HepG2 (cell line): ENCODE results near the gene ADAMTS15. TPM values are rescaled to one million over a fixed set of nuclear protein-coding genes. Genes with fewer than 3 reads are reported as not detected.

ENCODE experiments used
- ATAC-seq: fragments of 200-7000 bp; cut with Tn5 transposase; 3 replicates; pipeline ENCODE4 v1.9.1; 2020; ENCODE audit warnings: mild to moderate bottlenecking, moderate library complexity
- BruUV-seq: library from RNA; stranded (reverse); fragments of 400-500 nt; replicated peaks from 2 replicates; lab custom pipeline; 2021; lab: Mats Ljungman, UMichigan
- CTCF ChIA-PET: fragments of 300-600 bp; formaldehyde crosslinking; extraction: SDS; loops from one replicate; lab custom pipeline; 2021; ENCODE audit warnings: low total read pairs, inconsistent platforms, low intra/inter-chr PET ratio; lab: Yijun Ruan, JAX
- POLR2A ChIA-PET: fragments of 350-600 bp; sonication (Branson Sonifier 250); formaldehyde crosslinking; loops from one replicate; lab custom pipeline; 2020; ENCODE audit warnings: antibody characterized with exemption, inconsistent platforms; lab: Yijun Ruan, JAX
- DNase-seq: peaks from one replicate; pipeline ENCODE4 v3.0.0-alpha.2; 2015; ENCODE audit warnings: low spot score
- FAIRE-seq: peaks from 3 replicates; lab custom pipeline; 2011; peaks lifted over from hg19 to GRCh38; lab: Jason Lieb, UNC
- H2AFZ ChIP-seq: one replicate; pipeline ENCODE4 v1.6.1; 2011; ENCODE audit warnings: low read length, inconsistent platforms
- H3K27ac ChIP-seq: fragments of 300-600 bp; 3 replicates; pipeline ENCODE4 v1.8.0; 2011; ENCODE audit warnings: mixed run types, mild to moderate bottlenecking, mixed read lengths, low read length, inconsistent platforms; ENCODE audit not compliant: insufficient read depth; ENCODE audit errors: extremely low read length
- H3K27me3 ChIP-seq, 2 experiments: fragments of 200-600 bp in 1 of 2; 2 replicates in 1 of 2; 3 replicates in 1 of 2; pipeline versions ENCODE4 v1.6.0 to v1.8.0; 2011; ENCODE audit warnings: low read length in 2 of 2, mild to moderate bottlenecking in 2 of 2, moderate library complexity in 2 of 2, inconsistent platforms in 1 of 2; ENCODE audit not compliant: insufficient read depth in 2 of 2, control insufficient read depth in 1 of 2
- H3K36me3 ChIP-seq, 2 experiments: fragments of 200-600 bp in 1 of 2; replicated peaks in 1 of 2; 2 replicates in 1 of 2; 3 replicates in 1 of 2; pipeline versions ENCODE4 v1.5.1 to v1.8.0; 2011; ENCODE audit warnings: low read length in 2 of 2, inconsistent platforms in 1 of 2; ENCODE audit not compliant: insufficient read depth in 2 of 2, control insufficient read depth in 1 of 2
- H3K4me1 ChIP-seq: 2 replicates; pipeline ENCODE4 v1.5.1; 2012; ENCODE audit warnings: low read length, inconsistent platforms; ENCODE audit not compliant: insufficient read depth
- H3K4me2 ChIP-seq: 2 replicates; pipeline ENCODE4 v1.6.0; 2011; ENCODE audit warnings: low read depth, low read length, inconsistent platforms
- H3K4me3 ChIP-seq, 3 experiments: fragments of 200-600 bp in 1 of 3; sonication (generic), shearing (Covaris generic) in 1 of 3; replicated peaks in 1 of 3; 2 replicates each; pipeline ENCODE4 v1.5.1; 2011 to 2016; ENCODE audit warnings: low read length in 3 of 3, inconsistent platforms in 2 of 3, low read depth in 2 of 3, mild to moderate bottlenecking in 2 of 3, control low read depth in 1 of 3, mixed read lengths in 1 of 3; ENCODE audit not compliant: insufficient read depth in 1 of 3
- H3K79me2 ChIP-seq: one replicate; pipeline ENCODE4 v1.6.1; 2011; ENCODE audit warnings: low read length, inconsistent platforms; ENCODE audit not compliant: insufficient read depth
- H3K9ac ChIP-seq: 2 replicates; pipeline ENCODE4 v1.6.0; 2011; ENCODE audit warnings: mild to moderate bottlenecking, low read depth, low read length, inconsistent platforms; ENCODE audit not compliant: insufficient read depth
- H3K9me3 ChIP-seq: 2 replicates; pipeline ENCODE4 v1.5.1; 2012; ENCODE audit warnings: mild to moderate bottlenecking, low read length
- H4K20me1 ChIP-seq: 2 replicates; pipeline ENCODE4 v1.6.0; 2011; ENCODE audit warnings: inconsistent platforms, mild to moderate bottlenecking, low read length, moderate library complexity; ENCODE audit not compliant: insufficient read depth
- BCL3 ChIP-seq: sonication (generic); formaldehyde crosslinking; IDR thresholded peaks from 2 replicates; pipeline ENCODE4 v1.5.1; 2020; ENCODE audit warnings: mild to moderate bottlenecking, missing genetic modification reagents, moderate library complexity
- DPF2 ChIP-seq: sonication (generic); formaldehyde crosslinking; IDR thresholded peaks from 2 replicates; pipeline ENCODE4 v1.4.0; 2020; ENCODE audit warnings: mild to moderate bottlenecking, low read depth, missing genetic modification reagents, borderline replicate concordance
- FOXJ3 ChIP-seq: sonication (generic); formaldehyde crosslinking; IDR thresholded peaks from 2 replicates; pipeline ENCODE4 v1.4.0; 2020; ENCODE audit warnings: missing genetic modification reagents, mild to moderate bottlenecking, borderline replicate concordance
- HOXD1 ChIP-seq: sonication (generic); formaldehyde crosslinking; IDR thresholded peaks from 2 replicates; pipeline ENCODE4 v1.5.0; 2020; ENCODE audit warnings: missing genetic modification reagents
- ZNF136 ChIP-seq: sonication (generic); formaldehyde crosslinking; IDR thresholded peaks from 2 replicates; pipeline ENCODE4 v1.8.1; 2022; ENCODE audit warnings: low read depth, mild to moderate bottlenecking, moderate library complexity, missing genetic modification reagents
- ZNF276 ChIP-seq: sonication (generic); formaldehyde crosslinking; IDR thresholded peaks from 2 replicates; pipeline ENCODE4 v1.4.0; 2020; ENCODE audit warnings: mild to moderate bottlenecking, low read depth, missing genetic modification reagents
- ZNF704 ChIP-seq: sonication (generic); formaldehyde crosslinking; IDR thresholded peaks from 2 replicates; pipeline ENCODE4 v1.8.1; 2023; ENCODE audit warnings: mild to moderate bottlenecking, inconsistent platforms, moderate library complexity, missing genetic modification reagents, borderline replicate concordance
- ZNF781 ChIP-seq: sonication (generic); formaldehyde crosslinking; IDR thresholded peaks from 2 replicates; pipeline ENCODE4 v1.5.1; 2020; ENCODE audit warnings: borderline replicate concordance, mild to moderate bottlenecking, missing genetic modification reagents; ENCODE audit errors: not compliant biosample characterization
- WGBS: methylation state at CpG from one replicate; pipeline ENCODE4 v1.1.6; 2017; ENCODE audit warnings: low lambda C conversion rate; 5-methylcytosine and 5-hydroxymethylcytosine counted together
- in situ Hi-C: cut with HindIII; loops from 2 replicates; pipeline ENCODE4 v1.10.0; 2017; ENCODE audit warnings: low pct_unique_long_range_greater_than_20kb; ENCODE audit not compliant: extremely low pct_ligation_motif_present
- intact Hi-C: fragments of 100-400 bp; cut with micrococcal nuclease; formaldehyde crosslinking; loops from one replicate; pipeline ENCODE4 v1.10.0; 2022; ENCODE audit not compliant: unreplicated experiment
- polyA plus RNA-seq, 8 experiments: library from polyadenylated mRNA; depleted of rRNA in 3 of 8; stranded (reverse) in 7 of 8; unstranded in 1 of 8; fragments of >200 nt; fragmentation: Illumina TruSeq in 4 of 8; extraction: Trizol in 4 of 8; gene quantifications; 2 replicates each; pipeline versions ENCODE4 v1.2.1 to v1.2.3, GENCODE V29; 2011 to 2016; ENCODE audit warnings: low read depth in 4 of 8, missing spikeins in 1 of 8, mixed read lengths in 1 of 8; ENCODE audit not compliant: insufficient read depth in 1 of 8
- total RNA-seq, 5 experiments: library from RNA; depleted of rRNA; stranded (reverse); fragments of >200 nt; fragmentation: Illumina TruSeq; extraction: Trizol; gene quantifications; 2 replicates each; pipeline ENCODE4 v1.2.3, GENCODE V29; 2016; ENCODE audit warnings: low read depth in 1 of 5

The ADAMTS15 gene
- total and polyA plus RNA-seq, 2 of the 13 experiments (the other 11 are each of a cell fraction or from before 2014, with no cell fraction given) = 0.01 to 0.02 TPM

GRCh38 chr11:130462101-130462885 is 13.8 kb downstream of the ADAMTS15 start:
- POLR2A ChIA-PET = no interaction called here
- ATAC-seq = no peak
- H3K4me2 ChIP-seq = no peak overlapping the region
- no peaks in the 10 kb centered on the region for H4K20me1 ChIP-seq
- no peaks in the 10 kb centered on the region for H3K79me2 ChIP-seq
- H3K4me1 ChIP-seq = peaks cover 7% of the 10 kb centered on the region; the same call in 1 of the 2 replicates
- CTCF ChIA-PET = no interaction called here
- TF ChIP-seq BCL3 (CRISPR knock-in tag) (no peak), ZNF136 (CRISPR knock-in tag) (no peak)
- TF ChIP-seq, all 625 proteins: peak for 0
- FAIRE-seq (no peak), DNase-seq (no peak)
- in situ Hi-C loops (no loop called here), intact Hi-C loops (no loop called here)
- 27% methylated on average over 19 of the region's 31 CpGs for WGBS
- no TSS peak for BruUV-seq
- no peak overlapping the region for H3K27ac ChIP-seq
- H3K9me3 ChIP-seq = no peaks in the 10 kb centered on the region
- H2AFZ ChIP-seq = no peak overlapping the region
- H3K9ac ChIP-seq = no peak overlapping the region
- H3K36me3 ChIP-seq = no peaks in the 10 kb centered on the region
- H3K4me3 ChIP-seq = no peak overlapping the region
- peaks cover 5 to 61% of the 10 kb centered on the region in 2 experiments; a peak in 3 of 5 replicates for H3K27me3 ChIP-seq

GRCh38 chr11:130462931-130463330 is 14.5 kb downstream of the ADAMTS15 start:
- in situ Hi-C loops (no loop called here), intact Hi-C loops (no loop called here)
- no peak overlapping the region for H3K27ac ChIP-seq
- no peak for ATAC-seq
- CTCF ChIA-PET = no interaction called here
- H3K4me1 ChIP-seq = 0 out of 2 replicates have a peak, but pooled peaks cover under 1% of the 10 kb centered on the region
- POLR2A ChIA-PET = no interaction called here
- BruUV-seq = no TSS peak
- TF ChIP-seq FOXJ3 (CRISPR knock-in tag) (no peak), HOXD1 (CRISPR knock-in tag) (no peak), ZNF781 (CRISPR knock-in tag) (no peak), ZNF276 (no peak), DPF2 (CRISPR knock-in tag) (no peak), ZNF704 (CRISPR knock-in tag) (no peak)
- H3K27me3 ChIP-seq = peaks cover 5 to 56% of the 10 kb centered on the region in 2 experiments; a peak in 4 of 5 replicates
- no peak overlapping the region for H3K9ac ChIP-seq
- no peak for FAIRE-seq
- no peak overlapping the region for H3K4me2 ChIP-seq
- H3K9me3 ChIP-seq = no peaks in the 10 kb centered on the region
- no peak for DNase-seq
- H3K4me3 ChIP-seq = no peak overlapping the region
- H3K79me2 ChIP-seq = no peaks in the 10 kb centered on the region
- 29% methylated on average over 4 of the region's 8 CpGs for WGBS
- no peaks in the 10 kb centered on the region for H4K20me1 ChIP-seq
- H2AFZ ChIP-seq = no peak overlapping the region
- no peaks in the 10 kb centered on the region for H3K36me3 ChIP-seq
